Measurements from ENCODE around the gene DZIP1.
"Not testable (repeated sequence)": the region's sequence is repeated elsewhere in the genome, so short reads cannot be mapped to it uniquely, and the experiment has no call there.

The DZIP1 gene, protein sequence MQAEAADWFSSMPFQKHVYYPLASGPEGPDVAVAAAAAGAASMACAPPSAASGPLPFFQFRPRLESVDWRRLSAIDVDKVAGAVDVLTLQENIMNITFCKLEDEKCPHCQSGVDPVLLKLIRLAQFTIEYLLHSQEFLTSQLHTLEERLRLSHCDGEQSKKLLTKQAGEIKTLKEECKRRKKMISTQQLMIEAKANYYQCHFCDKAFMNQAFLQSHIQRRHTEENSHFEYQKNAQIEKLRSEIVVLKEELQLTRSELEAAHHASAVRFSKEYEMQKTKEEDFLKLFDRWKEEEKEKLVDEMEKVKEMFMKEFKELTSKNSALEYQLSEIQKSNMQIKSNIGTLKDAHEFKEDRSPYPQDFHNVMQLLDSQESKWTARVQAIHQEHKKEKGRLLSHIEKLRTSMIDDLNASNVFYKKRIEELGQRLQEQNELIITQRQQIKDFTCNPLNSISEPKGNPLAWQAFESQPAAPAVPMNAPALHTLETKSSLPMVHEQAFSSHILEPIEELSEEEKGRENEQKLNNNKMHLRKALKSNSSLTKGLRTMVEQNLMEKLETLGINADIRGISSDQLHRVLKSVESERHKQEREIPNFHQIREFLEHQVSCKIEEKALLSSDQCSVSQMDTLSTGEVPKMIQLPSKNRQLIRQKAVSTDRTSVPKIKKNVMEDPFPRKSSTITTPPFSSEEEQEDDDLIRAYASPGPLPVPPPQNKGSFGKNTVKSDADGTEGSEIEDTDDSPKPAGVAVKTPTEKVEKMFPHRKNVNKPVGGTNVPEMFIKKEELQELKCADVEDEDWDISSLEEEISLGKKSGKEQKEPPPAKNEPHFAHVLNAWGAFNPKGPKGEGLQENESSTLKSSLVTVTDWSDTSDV

DNA sequence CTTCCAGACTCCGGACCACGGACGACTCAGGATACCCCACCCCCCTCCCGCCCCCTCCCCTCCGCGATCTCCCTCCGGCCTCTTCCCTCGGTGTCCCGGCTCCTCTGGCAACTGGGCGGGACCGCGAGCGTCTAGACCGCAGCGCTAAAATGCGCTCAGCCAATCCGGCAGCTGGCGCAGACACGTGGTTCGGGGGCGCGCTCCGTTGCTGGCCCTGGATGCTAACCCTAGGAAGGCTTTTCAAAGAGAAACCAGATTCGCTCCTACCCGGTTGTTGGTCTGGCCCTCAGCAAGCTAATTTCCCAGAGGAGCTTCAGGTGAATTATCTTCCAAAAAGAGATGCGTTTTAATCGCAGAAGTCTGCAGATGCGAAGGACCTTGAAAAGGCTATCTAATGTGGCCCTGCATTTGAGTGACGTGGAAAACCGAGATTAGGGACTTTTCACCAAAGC is at the start of gene DZIP1:
DZIP1 (minus strand) TSS at position 106 of the 452 bp plus-strand sequence. CDS start 2,677 bp downstream, outside the sequence.
- no peak for DNase-seq (ENCODE audit: low read depth)

DNA sequence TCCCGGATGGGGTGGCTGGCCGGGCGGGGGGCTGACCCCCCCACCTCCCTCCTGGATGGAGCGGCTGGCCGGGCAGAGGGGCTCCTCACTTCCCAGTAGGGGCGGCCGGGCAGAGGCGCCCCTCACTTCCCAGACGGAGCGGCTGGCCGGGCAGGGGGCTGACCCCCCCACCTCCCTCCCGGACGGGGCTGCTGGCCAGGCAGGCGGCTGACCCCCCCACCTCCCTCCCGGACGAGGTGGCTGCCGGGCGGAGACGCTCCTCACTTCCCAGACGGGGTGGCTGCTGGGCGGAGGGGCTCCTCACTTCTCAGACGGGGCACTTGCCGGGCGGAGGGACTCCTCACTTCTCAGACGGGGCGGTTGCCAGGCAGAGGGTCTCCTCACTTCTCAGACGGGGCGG is 46.5 kb upstream of the DZIP1 start:
- not testable (repeated sequence) for DNase-seq (ENCODE audit: low read depth)

DNA sequence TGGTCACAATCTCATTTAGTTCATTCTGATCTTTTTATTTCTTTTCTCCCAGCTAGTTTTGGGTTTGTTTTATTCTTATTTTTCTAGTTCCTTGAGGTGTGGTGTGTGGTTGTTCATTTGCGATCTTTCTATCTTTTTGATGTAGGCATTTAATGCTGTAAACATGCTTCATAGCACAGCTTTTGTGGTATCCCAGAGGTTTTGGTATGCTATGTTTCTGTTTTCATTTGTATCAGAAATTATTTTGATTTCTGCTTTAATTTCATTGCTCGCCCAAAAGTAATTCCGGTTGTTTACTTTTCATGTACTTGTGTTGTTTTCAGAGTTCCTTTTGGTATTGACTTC is 45.0 kb upstream of the DZIP1 start:
- DNase-seq (ENCODE audit: low read depth): no peak

DNA sequence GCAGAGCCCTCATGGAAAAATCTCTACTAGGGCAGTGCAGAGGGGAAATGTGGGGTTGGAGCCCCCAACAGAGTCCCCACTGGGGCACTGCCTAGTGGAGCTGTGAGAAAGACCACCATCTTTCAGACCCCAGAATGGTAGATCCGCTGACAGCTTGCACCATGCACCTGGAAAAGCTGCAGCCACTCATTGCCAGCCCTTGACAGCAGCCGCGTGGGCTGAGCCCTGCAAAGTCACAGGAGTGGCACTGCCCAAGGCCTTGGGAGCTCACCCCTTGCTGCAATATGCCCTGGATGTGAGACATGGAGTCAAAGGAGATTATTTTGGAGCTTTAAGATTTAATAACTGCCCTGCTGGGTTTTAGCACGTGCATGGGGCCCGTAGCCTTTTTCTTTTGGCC is 40.5 kb upstream of the DZIP1 start:
- not testable (repeated sequence) for DNase-seq (ENCODE audit: low read depth)

DNA sequence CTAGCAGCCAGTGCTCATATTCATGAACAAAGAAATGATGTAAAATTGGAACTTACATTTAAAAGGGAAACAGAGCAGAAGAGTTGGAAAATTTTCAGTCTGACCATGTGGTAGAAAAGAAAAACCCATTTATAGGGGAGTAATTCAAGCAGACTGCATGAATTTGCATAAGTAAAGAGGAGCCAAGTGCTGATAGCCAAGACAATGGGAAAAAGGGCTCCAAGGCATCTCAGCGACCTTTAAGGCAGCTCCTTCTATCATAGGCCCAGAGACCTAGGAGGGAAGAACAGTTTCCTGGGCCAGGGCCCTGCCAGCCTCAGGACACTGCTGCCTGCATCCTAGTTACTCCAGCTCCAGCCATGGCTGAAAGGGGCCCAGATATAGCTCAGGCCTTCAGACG is 39.9 kb upstream of the DZIP1 start:
- no peak for DNase-seq (ENCODE audit: low read depth)

DNA sequence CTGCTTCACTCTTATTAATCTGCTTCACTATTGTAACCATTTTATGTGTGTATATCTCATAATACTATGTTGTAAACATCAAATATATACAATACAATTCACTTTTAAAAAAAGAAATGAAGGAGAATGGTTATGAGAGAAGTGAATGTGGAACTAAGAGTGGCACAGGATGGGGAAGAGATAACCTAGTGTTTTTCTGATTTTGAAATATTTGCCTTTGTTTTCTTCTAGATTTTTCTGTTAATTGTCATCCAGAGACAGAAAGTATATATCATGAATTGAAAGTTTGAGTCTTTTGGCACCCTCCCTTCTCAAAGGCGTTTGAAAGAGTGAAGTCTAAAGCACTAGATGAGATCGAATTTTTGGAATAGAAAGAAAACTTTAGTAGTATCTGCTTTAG is 35.2 kb upstream of the DZIP1 start:
- DNase-seq (ENCODE audit: low read depth): no peak

DNA sequence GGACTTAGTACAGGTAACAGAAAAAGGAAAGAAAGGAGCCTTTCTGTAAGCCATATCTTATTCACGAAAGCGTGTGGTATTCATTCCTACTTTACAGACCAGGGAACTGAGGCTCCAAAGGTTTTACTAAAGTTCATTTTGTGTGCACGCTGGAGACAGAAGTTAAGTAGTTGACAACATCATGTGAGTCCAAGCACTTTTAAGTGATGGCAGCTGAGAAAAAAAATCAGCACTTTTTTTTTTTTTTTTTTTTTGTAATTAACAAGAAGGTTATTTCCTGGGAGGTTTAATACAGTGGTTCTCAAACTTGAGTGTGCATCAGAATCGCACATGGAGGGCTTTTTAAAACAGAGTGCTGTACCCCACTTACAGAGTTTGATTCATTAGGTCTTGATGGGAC is 34.5 kb upstream of the DZIP1 start:
- DNase-seq (ENCODE audit: low read depth): no peak

DNA sequence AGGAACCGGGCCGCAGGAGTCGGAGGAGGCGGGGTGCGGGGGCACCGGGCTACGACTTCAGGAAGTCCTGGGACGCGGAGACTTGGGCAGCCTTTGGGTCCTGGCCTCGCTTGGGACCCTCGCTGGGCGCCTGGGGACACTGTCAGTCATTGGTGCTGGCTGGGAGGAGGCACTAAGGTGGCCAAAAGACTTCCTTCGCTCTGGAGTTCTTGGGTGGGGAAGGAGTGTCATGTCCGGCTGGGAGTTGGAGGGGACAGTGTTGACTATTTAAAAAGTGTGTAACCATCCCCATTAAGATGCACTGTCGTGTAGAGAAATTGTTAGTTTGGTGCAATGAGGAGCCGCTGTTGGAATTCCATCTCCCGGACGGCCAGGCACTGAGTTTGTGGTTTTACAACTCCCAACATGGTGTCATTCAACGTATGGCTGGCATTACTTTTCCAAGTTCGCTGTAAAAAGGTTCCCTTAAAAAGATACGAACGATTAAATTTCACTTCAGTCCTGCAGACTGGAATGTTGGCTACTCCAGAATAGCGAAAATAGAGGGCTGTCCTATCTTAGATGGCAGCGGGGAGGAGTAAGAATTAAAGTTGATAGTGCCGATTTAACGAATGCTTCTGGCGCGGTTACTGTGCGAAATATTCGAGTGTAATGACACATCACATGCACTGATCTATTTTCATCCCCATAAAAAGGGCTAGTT is 33.2 kb upstream of the DZIP1 start:
- DNase-seq (ENCODE audit: low read depth): no peak

DNA sequence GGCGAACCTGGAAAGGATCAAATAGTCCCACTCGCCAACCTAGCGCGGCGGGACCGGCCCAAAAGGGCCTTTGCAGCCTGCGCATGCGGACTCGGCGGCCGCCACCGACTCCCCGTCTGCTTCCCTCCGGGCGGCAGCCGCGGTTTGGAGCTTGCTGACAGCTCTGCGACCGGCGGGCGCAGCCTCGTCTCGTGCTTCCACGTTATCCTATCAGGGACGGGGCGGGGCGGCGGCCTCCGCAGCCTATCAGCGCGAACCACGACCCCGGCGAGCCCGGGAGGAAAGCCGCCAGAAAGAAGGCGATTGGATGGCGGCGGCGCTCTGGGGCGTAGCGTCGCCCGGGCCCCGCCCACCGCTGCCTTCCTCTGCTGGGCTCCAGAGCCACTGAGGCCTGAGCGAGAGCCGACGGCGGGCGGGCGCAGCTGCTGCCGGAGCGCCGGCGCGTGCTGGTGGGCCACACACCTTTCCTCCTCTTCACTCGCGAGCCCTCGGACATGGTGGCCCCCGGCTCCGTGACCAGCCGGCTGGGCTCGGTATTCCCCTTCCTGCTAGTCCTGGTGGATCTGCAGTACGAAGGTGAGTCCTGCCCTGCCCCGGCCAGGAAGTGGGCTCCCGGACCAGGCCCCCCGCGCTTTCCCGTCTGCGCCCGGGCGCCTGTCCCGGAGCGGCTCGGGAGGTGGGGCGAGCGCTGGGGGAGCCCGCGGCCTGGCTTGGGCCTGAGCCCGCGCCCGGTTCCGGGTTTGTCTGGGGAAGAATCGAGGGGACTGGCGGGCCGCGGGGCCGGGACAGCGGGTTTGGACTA is 32.5 kb upstream of the DZIP1 start, which contains the start of gene DNAJC3:
DNAJC3 (plus strand) TSS at position 378 of the 802 bp plus-strand sequence; CDS start at position 495, 117 bp downstream.
- DNase-seq (ENCODE audit: low read depth): peak; percentile 97

DNA sequence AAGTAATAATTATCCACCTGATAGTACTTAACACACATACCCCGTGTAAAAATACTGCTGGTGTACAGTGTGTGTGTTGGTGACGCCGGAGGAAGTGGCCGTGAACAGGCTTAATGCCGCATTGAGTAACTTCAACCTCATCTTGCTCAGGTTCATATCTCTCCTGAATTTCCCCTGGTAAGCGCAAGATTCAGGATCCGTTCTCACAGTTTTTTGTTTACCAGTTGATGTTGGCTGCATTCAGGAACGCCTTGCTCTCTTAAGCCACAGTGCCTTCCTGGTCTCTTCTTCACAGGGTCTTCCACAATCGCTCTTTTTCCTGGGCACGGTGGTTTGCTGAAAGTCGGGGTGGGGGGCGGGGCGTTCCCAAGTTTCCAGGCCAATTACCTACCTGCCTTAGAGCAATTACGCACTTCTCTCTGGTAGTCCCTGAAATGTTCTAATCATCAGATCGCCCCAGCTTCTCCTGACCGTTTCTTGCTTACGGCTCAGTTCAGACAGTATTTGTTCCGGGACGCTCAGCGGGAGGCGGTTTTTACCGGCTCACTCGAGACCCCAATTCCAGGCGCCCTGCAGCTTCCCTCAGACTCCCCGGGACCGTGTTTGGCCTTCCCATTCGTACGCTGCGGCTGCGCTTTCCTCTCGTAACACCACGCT is 31.7 kb upstream of the DZIP1 start:
- DNase-seq (ENCODE audit: low read depth): no peak

DNA sequence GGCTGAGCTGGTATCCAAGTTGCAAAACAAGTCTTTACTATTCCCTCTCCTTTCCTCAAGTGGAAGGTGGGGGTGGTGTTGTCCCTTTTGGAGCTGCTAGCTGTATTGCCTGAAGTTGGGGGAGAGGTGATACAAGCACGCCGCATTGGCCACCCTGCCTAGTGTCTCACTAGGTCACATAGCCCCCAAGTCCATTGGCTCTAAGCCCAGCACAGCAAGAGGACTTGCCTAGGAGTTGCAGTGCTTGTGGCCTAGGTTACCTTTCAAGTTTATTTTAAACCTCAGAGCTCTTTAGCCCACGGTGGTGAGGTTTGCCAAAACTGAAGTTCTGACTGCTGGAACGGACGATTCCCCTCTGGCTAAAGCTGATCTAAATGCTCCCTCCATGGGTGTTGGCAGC is 27.1 kb upstream of the DZIP1 start:
- DNase-seq (ENCODE audit: low read depth): no peak

DNA sequence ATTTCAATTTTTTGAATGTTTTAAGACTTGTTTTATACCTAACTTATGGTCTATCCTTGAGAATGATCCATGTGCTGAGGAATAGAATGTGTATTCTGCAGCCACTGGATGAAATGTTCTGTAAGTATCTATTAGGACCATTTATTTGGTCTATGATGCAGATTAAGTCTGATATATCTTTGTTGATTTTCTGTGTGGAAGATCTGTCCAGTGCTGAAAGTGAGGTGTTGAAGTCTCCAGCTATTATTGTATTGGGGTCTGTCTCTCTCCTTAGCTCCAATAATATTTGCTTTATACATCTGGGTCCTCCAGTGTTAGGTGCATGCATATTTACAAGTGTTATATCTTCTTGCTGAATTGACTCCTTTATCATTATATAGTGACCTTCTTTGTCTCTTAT is 22.7 kb upstream of the DZIP1 start:
- DNase-seq (ENCODE audit: low read depth): not testable (repeated sequence)

DNA sequence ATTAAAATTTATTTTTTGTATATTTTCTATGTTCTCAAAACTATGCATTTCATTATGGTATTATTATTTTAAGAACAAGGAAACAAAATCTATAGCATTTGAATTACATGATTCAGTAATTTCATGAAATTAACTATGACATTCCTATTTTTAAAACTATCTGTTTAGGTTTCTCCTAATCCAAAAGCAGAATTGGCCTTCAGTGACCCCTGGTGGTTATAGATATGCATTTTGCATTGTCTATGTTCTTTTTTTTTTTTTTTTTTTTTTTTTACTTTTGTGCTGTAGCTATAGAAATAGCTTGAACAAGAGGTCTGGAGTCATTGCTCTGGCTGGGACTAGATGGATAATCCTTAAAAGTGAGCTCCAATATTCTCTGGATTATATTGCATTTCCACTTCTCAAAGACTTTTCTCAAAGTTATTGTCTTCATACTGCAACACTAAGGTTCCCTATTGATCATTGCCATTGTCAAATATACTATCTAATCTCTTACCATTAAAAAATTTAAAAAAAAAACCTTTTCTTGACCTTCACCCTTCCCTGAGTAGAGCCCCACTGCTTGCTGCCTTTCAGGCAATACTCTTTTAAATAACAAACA is 16.6 kb upstream of the DZIP1 start:
- DNase-seq (ENCODE audit: low read depth): no peak

DNA sequence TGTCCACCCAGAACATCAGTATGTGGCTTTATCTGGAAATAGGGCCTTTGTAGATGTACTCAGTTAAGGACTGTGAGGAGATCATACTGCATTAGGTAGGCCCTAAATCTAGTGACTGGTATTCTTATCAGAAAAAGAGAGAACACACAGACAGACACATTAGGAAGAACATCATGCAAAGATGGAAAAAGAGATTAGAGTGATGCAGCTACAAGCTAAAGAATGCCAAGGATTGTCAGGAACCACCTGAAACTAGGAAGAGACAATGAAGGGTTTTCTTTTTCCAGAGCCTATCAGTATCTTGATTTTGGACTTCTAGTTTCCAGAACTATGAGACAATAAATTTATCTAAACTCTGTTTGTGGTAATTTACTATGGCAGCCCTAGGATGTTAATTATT is 15.0 kb upstream of the DZIP1 start:
- DNase-seq (ENCODE audit: low read depth): no peak

DNA sequence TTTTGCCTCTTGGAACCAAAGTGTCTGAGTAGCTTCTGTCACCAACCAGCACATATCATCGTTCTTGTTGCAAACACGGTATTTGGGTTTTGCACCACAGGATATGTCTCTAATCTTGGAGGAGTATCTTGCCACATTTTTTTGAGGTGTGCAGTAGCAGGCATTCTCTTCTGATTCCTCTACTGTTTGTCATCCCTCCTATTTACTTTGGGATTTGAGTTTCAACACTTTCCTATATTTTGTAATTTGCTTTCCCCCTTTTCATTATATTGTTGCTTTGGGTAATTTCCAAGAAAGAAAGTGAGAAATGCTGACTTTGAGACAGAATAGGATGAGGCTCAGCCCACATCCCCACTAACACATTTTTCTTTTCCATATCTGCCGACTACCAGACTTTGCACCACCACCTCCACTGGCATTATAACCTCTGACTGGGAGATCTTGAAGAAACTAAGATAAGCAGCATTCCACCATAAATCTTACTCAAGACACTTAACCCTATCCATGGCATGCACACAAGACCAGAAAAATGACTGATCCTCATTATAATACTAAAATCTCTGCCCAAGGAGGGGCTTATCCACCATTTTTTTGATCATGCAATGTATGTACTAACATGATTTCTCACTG is 12.0 kb upstream of the DZIP1 start:
- no peak for DNase-seq (ENCODE audit: low read depth)

DNA sequence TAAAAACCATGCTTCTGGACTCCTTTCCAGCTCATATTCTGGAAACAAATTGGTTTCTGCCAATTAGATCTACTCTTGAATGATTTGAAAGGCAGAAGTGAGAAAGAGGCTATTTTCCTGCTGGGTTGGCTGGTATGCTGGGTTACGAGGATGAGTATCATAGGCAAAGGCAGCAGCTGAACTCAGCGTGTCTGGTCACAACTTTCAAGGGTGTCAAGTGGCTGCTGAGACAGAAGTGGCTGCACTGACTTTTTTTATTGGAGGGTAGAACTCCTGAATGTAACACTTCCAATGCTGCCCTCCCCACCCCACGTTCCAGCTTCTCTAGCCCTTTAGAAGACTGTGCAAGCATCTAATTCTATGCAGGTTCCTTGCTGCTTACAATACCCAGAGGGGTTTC is 8.3 kb upstream of the DZIP1 start:
- DNase-seq (ENCODE audit: low read depth): no peak

DNA sequence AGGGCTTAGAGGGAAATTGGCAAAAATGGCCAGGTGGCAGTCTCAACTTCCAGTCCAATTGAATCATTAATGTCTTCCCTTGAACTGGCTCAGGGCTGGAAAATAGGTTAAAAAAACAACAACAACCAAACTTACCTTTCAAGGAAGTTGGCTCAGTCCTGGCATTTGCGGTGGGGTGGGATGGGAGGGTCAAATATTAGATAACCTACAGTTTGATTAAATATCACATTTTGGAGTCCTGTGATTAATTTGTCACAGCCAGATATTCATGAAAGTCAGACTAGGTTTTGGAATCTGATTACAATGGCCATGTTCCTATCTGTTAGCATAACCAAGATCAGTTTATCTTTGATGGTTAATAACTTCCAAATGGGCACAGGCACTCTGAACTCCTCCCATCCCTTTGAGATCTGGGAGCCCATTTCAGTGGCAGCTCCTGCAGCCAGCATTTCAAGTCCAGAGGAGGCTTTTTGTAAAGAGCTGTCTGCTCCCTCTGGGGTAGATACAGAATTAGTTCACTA is 7.8 kb upstream of the DZIP1 start:
- DNase-seq (ENCODE audit: low read depth): no peak

DNA sequence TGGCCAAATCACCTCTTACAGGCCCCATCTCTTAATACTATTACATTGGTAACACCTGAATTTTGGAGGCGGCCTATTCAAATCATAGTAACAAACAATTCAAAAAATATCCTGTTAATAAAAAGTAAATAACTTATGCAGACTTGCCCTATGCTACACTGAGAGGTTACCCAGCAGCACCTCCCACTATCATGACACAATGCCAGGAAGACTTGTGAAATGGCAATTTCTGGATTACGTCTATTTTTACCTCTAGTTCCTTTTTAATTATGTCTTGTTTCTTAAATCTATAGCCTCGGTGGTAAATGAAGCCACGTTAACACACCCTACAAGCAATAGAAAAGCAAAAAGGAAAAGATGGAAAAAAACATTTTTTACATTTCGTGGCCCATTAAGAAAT is 6.2 kb upstream of the DZIP1 start:
- no peak for DNase-seq (ENCODE audit: low read depth)

DNA sequence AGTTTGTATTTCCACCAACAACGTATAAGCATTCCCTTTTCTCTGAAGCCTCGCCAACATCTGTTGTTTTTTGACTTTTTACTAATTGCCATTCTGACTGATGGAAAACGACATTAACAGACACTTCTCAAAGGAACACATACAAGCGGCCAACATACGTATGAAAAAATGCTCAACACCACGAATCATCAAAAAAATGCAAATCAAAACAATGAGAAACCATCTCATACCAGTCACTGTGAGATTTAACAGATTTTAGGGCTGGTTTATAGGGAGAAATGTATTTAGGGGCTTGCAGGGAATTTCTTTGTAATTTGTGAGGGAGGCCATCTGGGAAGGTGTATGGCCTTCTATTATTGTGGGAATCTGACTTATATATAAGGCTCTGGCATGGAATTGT is 2.8 kb upstream of the DZIP1 start:
- no peak for DNase-seq (ENCODE audit: low read depth)
